DOHH2 (cell line): ENCODE measurements around the gene EDAR.

Experiments used
- CTCF ChIP-seq: fragments of 200-600 bp; sonication (generic); IDR thresholded peaks from one replicate; pipeline ENCODE4 v1.5.1; 2014; ENCODE audit warnings: antibody characterized with exemption, mild to moderate bottlenecking, low read depth, low read length; ENCODE audit not compliant: poor library complexity, severe bottlenecking
- EZH2phosphoT487 ChIP-seq: fragments of 200-600 bp; sonication (generic); IDR thresholded peaks from 2 replicates; pipeline ENCODE4 v1.6.1; 2017; ENCODE audit warnings: borderline replicate concordance, mild to moderate bottlenecking, antibody characterized with exemption, low read length, moderate library complexity, mixed read lengths

- TF ChIP-seq EZH2phosphoT487 (no peak), CTCF (no peak)
Observed at GRCh38 chr2:108994178-108994577, 5.2 kb upstream of the EDAR start.
